HG03175 (cell line): Measurements from ENCODE around the gene AGR3.
"Not testable (repeated sequence)": the region's sequence is repeated elsewhere in the genome, so short reads cannot be mapped to it uniquely, and the experiment has no call there.

Experiments
- ATAC-seq: cut with Tn5 transposase; IDR thresholded peaks from one replicate; pipeline ENCODE4 v1.9.1; 2021; ENCODE audit warnings: mild to moderate bottlenecking, moderate library complexity; ENCODE audit not compliant: unreplicated experiment

Gene AGR3

GRCh38 chr7:16891874-16892643, 10.3 kb upstream of the AGR3 start:
- ATAC-seq = no peak

- ATAC-seq = no peak
These were observed 9.6 kb upstream of the AGR3 start for GRCh38 chr7:16891338-16891737.

- no peak for ATAC-seq
These were observed 8.2 kb upstream of the AGR3 start for GRCh38 chr7:16889851-16890415.

DNA sequence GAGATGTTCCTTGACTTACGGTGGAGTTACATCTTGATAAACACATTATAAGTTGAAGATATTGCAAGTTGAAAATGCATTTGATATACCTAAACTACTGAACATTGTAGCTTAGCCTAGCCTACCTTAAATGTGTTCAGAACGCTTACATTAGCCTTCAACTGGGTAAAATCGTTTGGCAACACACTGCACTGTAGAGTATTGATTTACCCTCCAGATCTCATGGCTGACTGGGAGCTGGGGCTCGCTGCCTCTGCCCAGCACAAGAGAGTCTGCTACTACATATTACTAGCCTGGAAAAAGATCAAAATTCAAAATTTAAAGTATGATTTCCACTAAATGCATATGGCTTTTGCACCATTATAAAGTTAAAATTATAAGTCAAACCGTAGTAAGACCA, 7.5 kb upstream of the AGR3 start:
- no peak for ATAC-seq

GRCh38 chr7:16883918-16884317, 2.1 kb upstream of the AGR3 start:
- no peak for ATAC-seq

GRCh38 chr7:16880554-16880953, 1.2 kb downstream of the AGR3 start:
- no peak for ATAC-seq

DNA sequence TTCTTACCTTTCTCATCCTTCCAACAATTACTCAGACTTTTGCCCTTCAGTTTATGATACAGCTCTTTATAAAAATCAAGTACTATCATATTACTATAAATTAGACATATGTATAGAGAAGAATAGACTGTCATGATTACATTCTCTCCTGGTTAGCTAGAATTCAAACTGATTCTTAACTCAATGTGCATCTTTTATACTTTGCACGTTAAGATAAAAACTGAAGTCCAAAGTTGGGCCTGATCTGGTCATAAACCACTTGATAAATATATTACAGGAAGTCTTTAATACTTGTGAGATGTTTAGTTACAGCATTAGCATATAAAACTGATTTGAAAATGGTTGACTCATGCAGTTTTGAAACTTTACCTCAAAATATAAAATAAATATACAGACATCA, 2.6 kb downstream of the AGR3 start:
- no peak for ATAC-seq

DNA sequence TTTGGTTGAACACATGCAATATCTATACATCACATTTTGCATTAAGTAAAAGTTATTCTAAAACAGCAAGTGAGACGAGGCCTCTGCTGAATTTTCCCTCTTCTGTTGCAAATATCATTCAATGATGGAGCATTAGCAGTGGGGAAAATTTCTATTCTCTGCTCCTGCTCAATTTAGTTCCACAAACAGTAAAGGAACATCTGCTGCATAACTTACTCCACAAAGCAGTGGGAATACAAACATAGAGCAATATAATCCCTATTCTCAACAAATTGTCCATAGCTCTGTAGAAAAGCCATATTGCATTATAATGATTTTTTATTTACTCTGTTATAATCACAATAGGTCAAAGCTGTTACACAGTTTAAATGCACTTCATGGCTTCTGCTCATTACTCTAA, 5.9 kb downstream of the AGR3 start:
- no peak for ATAC-seq

- no peak for ATAC-seq
These were observed 7.7 kb downstream of the AGR3 start for GRCh38 chr7:16874066-16874465.

DNA sequence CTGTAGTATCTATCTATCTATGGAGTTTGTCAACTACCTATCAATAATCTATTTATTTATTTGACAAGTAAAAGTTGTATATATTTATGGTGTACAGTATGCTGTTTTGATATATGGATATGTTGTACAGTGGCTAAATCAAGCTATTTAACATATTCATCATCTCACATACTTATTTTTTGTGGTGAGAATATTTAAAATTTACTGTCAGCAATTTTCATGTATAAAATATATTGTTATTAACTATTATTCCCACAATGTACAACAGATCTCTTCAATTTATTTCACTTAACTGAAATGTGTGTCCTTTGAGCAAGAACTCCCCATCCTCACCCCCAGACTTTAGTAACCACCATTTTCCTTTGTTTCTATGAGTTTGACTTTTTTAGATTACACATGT, 14.5 kb downstream of the AGR3 start:
- ATAC-seq = no peak

DNA sequence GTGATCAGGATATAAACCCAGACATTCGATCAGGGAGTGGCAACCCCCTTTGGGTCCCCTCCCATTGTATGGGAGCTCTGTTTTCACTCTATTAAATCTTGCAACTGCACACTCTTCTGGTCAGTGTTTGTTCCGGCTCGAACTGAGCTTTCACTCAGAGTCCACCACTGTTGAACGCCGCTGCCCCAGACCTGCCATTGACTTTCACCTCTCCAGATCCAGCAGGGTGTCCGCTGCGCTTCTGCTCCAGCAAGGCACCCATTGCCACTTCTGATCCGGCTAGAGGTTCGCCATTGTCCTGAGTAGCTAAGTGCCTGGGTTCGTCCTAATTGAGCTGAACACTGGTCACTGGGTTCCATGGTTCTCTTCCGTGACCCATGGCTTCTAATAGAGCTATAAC, 28.6 kb downstream of the AGR3 start:
- ATAC-seq = not testable (repeated sequence)

DNA sequence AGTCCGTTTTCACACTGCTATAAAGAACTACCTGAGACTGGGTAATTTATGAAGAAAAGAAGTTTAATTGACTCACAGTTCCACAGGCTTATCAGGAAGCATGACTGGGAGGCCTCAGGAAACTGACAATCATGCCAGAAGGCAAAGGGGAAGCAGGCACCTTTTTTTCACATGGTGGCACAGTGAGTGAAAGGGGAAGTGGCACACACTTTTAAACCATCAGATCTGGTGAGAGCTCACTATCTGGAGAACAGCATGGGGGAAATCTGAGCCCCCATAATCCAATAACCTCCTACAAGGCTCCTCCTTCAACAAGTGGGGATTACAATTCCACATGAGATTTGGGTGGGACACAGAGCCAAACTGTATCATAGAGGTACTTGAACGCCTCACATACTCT, 30.0 kb downstream of the AGR3 start:
- ATAC-seq = no peak

DNA sequence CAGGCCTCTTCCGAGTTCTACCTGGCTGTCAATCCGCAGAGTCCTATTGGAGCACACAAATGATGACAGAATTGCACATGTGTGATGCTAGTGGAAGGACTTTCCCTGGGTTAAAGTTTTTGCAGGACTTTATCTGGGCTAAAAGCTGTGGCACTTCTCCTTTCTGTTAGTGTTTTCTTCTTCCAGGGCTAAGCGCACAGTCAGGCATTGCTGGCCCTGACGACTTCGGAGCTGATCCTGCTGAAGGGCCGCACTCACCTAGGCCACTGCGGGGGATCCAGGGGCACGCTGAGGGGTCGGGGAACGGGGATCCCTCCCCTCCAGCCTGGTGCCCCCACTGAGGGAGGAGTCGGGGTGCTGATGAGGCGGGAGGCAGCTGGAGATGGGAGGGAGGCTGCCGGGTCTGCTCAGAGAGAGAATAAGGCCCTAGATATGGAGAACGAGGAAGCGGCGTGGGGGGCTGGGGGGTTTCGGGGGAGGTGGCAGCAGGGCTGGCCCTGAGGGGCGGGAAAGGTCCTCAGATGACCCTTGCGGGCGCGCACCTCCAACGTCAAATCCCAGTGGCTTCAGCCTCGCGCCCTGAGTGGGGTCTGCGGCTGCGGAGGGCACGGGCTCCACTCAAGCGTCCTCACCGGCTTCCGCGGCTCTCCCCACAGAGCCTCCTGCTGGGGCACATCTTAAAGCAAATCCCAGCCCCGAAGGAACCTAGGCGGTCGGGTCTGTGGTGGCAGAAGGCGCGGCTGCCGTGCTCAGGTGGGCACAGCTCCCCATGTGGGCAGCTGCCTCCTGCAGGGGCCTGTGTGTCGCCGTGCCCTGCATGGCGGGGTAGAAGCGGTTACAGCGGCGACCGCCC, 30.9 kb downstream of the AGR3 start:
- ATAC-seq = no peak

DNA sequence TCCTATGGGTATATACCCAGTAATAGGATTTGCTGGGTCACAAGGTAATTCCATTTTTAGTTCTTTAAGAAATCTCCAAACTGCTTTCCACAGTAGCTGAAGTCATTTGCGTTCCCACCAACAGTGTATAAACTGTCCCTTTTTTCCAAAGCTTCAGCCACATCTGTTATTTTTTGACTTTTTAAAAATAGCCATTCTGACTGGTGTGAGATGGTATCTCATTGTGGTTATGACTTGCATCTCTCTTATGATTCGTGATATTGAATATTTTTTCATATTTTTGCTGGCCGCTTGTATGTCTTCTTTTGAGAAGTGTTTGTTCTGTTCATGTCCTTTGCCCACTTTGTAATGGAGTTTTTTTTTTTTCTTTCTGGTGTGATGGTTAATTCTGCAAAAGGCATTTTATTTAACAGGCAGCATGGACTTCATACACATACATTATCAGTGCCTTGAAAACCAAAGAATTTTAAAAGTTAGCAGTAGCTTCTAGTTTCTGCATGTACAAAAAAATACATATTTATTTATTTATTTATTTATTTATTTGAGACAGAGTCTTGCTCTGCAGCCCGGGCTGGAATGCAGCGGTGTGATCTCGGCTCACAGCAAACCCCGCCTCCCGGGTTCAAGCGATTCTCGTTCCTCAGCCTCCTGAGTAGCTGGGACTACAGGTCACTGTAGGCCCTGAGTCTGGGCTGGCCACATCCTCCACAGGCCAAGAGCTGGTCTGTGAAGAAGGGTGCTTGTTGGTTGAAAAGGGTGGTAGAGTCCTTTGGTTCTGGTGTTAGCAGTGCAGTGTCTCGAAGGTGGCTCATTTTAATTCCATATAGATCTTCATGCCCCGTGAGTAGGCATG, 32.3 kb downstream of the AGR3 start:
- ATAC-seq = no peak

GRCh38 chr7:16847381-16847860, 34.4 kb downstream of the AGR3 start:
- ATAC-seq = no peak

DNA sequence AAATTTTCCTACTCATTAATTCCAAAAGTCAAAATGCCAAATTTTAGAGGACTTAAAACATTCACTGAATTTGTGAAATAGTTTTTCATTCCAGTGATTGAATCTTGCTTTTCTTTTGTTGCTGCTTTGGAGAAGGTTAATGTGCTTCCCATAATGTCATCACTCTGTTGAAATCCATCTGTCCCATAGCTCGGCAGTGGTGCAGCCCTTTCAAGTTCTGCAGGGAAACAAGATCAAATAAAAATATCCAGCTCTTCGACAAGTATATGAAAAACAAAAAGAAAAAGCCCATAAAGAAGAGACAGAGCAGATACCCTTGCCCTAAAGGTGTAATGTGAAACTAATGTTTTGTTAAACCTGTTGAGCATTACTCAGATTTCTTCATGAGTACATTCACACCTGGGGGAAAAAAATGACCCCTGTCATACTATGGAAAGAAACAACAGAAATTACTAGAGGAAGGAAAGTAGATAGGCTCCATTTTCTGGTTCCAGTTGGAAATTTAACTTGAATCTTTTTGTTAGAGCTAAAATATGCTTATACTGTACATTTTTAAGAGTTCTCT, 35.1 kb downstream of the AGR3 start:
- ATAC-seq = no peak

DNA sequence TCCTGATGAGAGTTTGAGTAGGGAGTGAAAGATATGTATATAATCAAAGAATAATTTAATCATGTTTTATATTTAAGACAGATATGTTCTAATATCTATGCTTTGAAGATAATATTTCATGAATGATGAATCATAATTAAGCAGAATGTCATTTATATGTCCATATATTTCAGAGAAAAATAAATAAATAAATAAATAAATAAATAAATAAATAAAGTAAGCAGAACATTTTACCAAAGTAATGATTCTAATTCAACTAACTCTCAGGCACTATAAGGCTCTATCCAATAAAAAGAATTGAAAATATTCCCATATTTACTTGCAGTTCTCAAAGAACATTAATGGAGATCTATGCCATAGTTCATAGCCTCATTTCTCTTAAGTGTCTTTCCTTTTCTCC, 36.0 kb downstream of the AGR3 start:
- no peak for ATAC-seq

DNA sequence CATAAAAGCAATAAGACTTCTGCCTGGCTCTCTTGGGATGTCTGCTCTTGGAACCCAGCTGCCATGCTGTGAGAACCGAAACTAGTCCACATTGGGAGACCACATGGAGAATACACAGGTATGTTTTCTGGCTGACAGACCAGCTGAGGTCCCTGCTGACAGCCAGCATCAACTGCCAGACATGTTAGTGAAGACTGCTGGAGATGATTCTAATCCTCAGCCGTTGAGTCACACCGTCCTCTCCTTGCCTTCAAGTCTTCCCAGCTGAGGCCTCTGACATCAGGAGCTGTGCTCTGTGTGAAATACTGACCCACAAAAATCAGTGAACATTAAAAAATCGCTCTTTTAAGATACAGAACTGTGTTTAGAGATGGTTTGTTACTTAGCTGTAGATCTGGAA, 40.1 kb downstream of the AGR3 start:
- no peak for ATAC-seq

DNA sequence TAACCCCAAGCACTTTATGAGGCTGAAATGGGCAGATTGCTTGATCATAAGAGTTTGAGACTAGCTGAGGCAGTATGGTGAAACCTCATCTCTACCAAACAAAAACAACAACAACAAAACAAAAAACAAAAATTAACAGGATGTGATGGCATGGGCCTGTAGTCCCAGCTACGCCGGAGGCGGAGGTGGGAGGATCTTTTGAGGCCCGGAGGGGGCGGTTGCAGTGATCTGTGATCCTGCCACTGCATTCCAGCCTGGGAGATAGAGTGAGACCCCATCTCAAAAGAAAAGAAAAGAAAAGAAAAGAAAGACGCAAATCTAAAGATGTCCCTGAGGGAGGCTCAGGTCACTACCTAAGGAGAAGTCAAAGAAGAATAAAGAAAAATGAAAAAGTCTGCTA, 41.7 kb downstream of the AGR3 start:
- no peak for ATAC-seq

DNA sequence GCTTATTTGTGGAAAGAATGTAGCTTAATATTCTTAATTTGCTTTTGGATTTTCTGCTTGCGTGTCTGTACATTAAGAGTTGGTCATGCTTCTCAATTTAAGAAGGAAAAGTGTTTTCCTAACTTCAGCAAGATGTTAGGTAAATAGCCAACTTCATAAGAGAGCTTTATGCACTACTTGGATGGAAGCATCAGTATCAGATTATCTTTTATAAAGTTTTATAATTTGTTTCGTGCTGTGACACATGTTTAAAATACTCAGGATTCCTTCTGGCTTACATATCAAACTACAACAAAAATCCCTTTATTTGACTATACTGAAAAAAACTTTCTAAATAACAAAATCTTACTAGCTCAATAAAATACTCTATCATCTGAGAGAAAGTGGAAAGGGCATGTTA, 42.1 kb downstream of the AGR3 start:
- no peak for ATAC-seq

DNA sequence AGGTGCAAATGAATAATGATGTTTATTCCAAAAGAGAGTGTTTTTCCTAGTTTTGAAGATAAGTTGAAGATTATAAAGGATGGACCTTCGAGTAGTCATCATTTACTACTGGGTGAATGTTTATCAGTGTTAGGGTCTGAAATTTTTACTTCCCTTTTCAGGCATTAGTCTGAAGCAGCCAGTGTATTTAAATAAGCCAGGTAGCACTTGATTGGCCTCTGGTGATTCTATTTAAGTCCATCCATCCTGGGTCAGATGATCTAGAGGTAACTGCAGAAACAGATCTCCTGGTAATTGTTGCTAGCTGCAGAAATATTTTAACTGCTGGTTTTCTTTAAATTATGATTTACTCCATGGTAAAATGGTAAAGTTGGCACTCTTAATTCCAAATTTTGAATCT, 42.9 kb downstream of the AGR3 start:
- ATAC-seq = no peak
